ENCODE measurements around the gene LIPG.
"Not testable (repeated sequence)": the region's sequence is repeated elsewhere in the genome, so short reads cannot be mapped to it uniquely, and the experiment has no call there.

LIPG gene

GRCh38 chr18:49573835-49574234, 12.0 kb downstream of the LIPG start:
- no peak for DNase-seq (ENCODE audit: low spot score)

GRCh38 chr18:49579041-49579440, 17.2 kb downstream of the LIPG start:
- DNase-seq (ENCODE audit: low spot score): not testable (repeated sequence)

GRCh38 chr18:49579583-49579982, 17.7 kb downstream of the LIPG start:
- not testable (repeated sequence) for DNase-seq (ENCODE audit: low spot score)

- DNase-seq (ENCODE audit: low spot score): no peak
These were observed 18.4 kb downstream of the LIPG start for GRCh38 chr18:49580279-49580678.

- no peak for DNase-seq (ENCODE audit: low spot score)
These were observed 19.5 kb downstream of the LIPG start for GRCh38 chr18:49581371-49581770.

- DNase-seq (ENCODE audit: low spot score): no peak
These were observed 20.7 kb downstream of the LIPG start for GRCh38 chr18:49582579-49582978.

GRCh38 chr18:49584394-49584793, 22.5 kb downstream of the LIPG start:
- no peak for DNase-seq (ENCODE audit: low spot score)

- DNase-seq (ENCODE audit: low spot score): not testable (repeated sequence)
These were observed 23.1 kb downstream of the LIPG start for GRCh38 chr18:49584951-49585350.

GRCh38 chr18:49585781-49586663, 24.2 kb downstream of the LIPG start:
- DNase-seq (ENCODE audit: low spot score): no peak

- no peak for DNase-seq (ENCODE audit: low spot score)
These were observed 26.3 kb downstream of the LIPG start for GRCh38 chr18:49588171-49588570.

GRCh38 chr18:49588971-49589370, 27.1 kb downstream of the LIPG start:
- no peak for DNase-seq (ENCODE audit: low spot score)

GRCh38 chr18:49590608-49591007, 28.8 kb downstream of the LIPG start:
- no peak for DNase-seq (ENCODE audit: low spot score)

- no peak for DNase-seq (ENCODE audit: low spot score)
These were observed 29.4 kb downstream of the LIPG start for GRCh38 chr18:49591271-49591670.

GRCh38 chr18:49591775-49592174, 29.9 kb downstream of the LIPG start:
- no peak for DNase-seq (ENCODE audit: low spot score)

GRCh38 chr18:49596687-49597086, 34.8 kb downstream of the LIPG start:
- DNase-seq (ENCODE audit: low spot score): no peak

- no peak for DNase-seq (ENCODE audit: low spot score)
These were observed 35.5 kb downstream of the LIPG start for GRCh38 chr18:49597157-49597931.

- DNase-seq (ENCODE audit: low spot score): no peak
These were observed 39.4 kb downstream of the LIPG start for GRCh38 chr18:49601211-49601610.

- no peak for DNase-seq (ENCODE audit: low spot score)
These were observed 46.8 kb downstream of the LIPG start for GRCh38 chr18:49608366-49609255.

- no peak for DNase-seq (ENCODE audit: low spot score)
These were observed 47.6 kb downstream of the LIPG start for GRCh38 chr18:49609256-49610021.

- no peak for DNase-seq (ENCODE audit: low spot score)
These were observed 48.2 kb downstream of the LIPG start for GRCh38 chr18:49610022-49610445.

GRCh38 chr18:49611316-49611715, 49.5 kb downstream of the LIPG start:
- DNase-seq (ENCODE audit: low spot score): no peak

All from kidney capillary endothelial cell (primary cell).